Glutamatergic neuron (in vitro differentiated cells): ENCODE results near the gene RPTOR. TPM values are rescaled to one million over a fixed set of nuclear protein-coding genes. Genes with fewer than 3 reads are reported as not detected.

Source experiments
- DNase-seq: peaks from one replicate; pipeline ENCODE4 v3.0.0; 2022
- H3K27ac Mint-ChIP-seq: one replicate; pipeline ENCODE4 v1.8.0; 2020; ENCODE audit warnings: mild to moderate bottlenecking, mixed read lengths, inconsistent platforms; ENCODE audit not compliant: unreplicated experiment
- H3K27me3 Mint-ChIP-seq: one replicate; pipeline ENCODE4 v1.8.0; 2020; ENCODE audit warnings: mild to moderate bottlenecking, moderate library complexity, mixed read lengths, inconsistent platforms; ENCODE audit not compliant: unreplicated experiment
- H3K36me3 Mint-ChIP-seq: one replicate; pipeline ENCODE4 v1.8.0; 2020; ENCODE audit warnings: mild to moderate bottlenecking, mixed read lengths, inconsistent platforms; ENCODE audit not compliant: unreplicated experiment
- H3K4me1 Mint-ChIP-seq: one replicate; pipeline ENCODE4 v1.8.0; 2020; ENCODE audit warnings: mild to moderate bottlenecking, low read depth, mixed read lengths, inconsistent platforms; ENCODE audit not compliant: unreplicated experiment
- H3K4me3 Mint-ChIP-seq: one replicate; pipeline ENCODE4 v1.8.0; 2020; ENCODE audit warnings: mild to moderate bottlenecking, mixed read lengths, inconsistent platforms; ENCODE audit not compliant: unreplicated experiment
- H3K9me3 Mint-ChIP-seq: one replicate; pipeline ENCODE4 v1.8.0; 2020; ENCODE audit warnings: mild to moderate bottlenecking, moderate library complexity, mixed read lengths, inconsistent platforms; ENCODE audit not compliant: unreplicated experiment
- CTCF ChIP-seq: fragments of 200-600 bp; sonication (generic); IDR thresholded peaks from one replicate; pipeline ENCODE4 v1.5.0; 2021; ENCODE audit not compliant: partially characterized antibody, unreplicated experiment
- total RNA-seq: library from RNA; stranded (reverse); fragmentation: NEBNext Ultra II Directional; extraction: Animal tissue kit (Norgen Biotek cat#: 25700); gene quantifications from one replicate; pipeline ENCODE4 v1.2.1, GENCODE V29; 2021; ENCODE audit not compliant: unreplicated experiment

Gene RPTOR
- total RNA-seq, 1 donor from 2014 or later: 39.8 TPM

- Mint-ChIP-seq H3K27ac (no peak overlapping the region), H3K4me3 (no peak overlapping the region), H3K9me3 (no peaks in the 10 kb centered on the region), H3K36me3 (no peaks in the 10 kb centered on the region), H3K4me1 (peaks cover 6% of the 10 kb centered on the region), H3K27me3 (peaks cover 5% of the 10 kb centered on the region)
- no peak for TF ChIP-seq CTCF
- DNase-seq: no peak
Observed at GRCh38 chr17:80901319-80901718, 356.7 kb downstream of the RPTOR start.

- H3K4me3 Mint-ChIP-seq: no peak overlapping the region
- H3K36me3 Mint-ChIP-seq: no peaks in the 10 kb centered on the region
- peaks cover 1% of the 10 kb centered on the region for H3K9me3 Mint-ChIP-seq
- no peak for DNase-seq
- peaks cover 6% of the 10 kb centered on the region for H3K4me1 Mint-ChIP-seq
- TF ChIP-seq CTCF: no peak
- H3K27ac Mint-ChIP-seq: no peak overlapping the region
- H3K27me3 Mint-ChIP-seq: peaks cover 5% of the 10 kb centered on the region
Observed at GRCh38 chr17:80902197-80902962, 357.7 kb downstream of the RPTOR start.

GRCh38 chr17:80902963-80903611, 358.4 kb downstream of the RPTOR start:
- Mint-ChIP-seq H3K4me1 (peaks cover 6% of the 10 kb centered on the region), H3K27me3 (peaks cover 5% of the 10 kb centered on the region), H3K36me3 (no peaks in the 10 kb centered on the region), H3K4me3 (no peak overlapping the region), H3K27ac (no peak overlapping the region), H3K9me3 (peaks cover 1% of the 10 kb centered on the region)
- no peak for TF ChIP-seq CTCF
- DNase-seq: no peak

- H3K27ac Mint-ChIP-seq: no peak overlapping the region
- H3K4me1 Mint-ChIP-seq: peaks cover 6% of the 10 kb centered on the region
- peaks cover 1% of the 10 kb centered on the region for H3K9me3 Mint-ChIP-seq
- no peak for TF ChIP-seq CTCF
- peaks cover 5% of the 10 kb centered on the region for H3K27me3 Mint-ChIP-seq
- DNase-seq: no peak
- no peaks in the 10 kb centered on the region for H3K36me3 Mint-ChIP-seq
- no peak overlapping the region for H3K4me3 Mint-ChIP-seq
Observed at GRCh38 chr17:80904036-80904753, 359.6 kb downstream of the RPTOR start.
